K562 (cell line): ENCODE measurements around the gene RPN1. TPM values are rescaled to one million over a fixed set of nuclear protein-coding genes. Genes with fewer than 3 reads are reported as not detected.

Experiments
- ATAC-seq: fragments of 200-7000 bp; cut with Tn5 transposase; 3 replicates; pipeline ENCODE4 v1.9.1; 2020; ENCODE audit warnings: moderate library complexity
- BruUV-seq: library from RNA; stranded (reverse); fragments of 400-500 nt; replicated peaks from 2 replicates; lab custom pipeline; 2021; lab: Mats Ljungman, UMichigan
- CTCF ChIA-PET: fragments of 300-600 bp; formaldehyde crosslinking; extraction: SDS; loops from one replicate; lab custom pipeline; 2021; ENCODE audit warnings: low intra/inter-chr PET ratio; lab: Yijun Ruan, JAX
- POLR2A ChIA-PET: fragments of 300-600, 350-650 bp; sonication (Branson Sonifier 250); formaldehyde crosslinking; extraction: SDS; loops from one replicate; lab custom pipeline; 2021; ENCODE audit warnings: antibody characterized with exemption, inconsistent platforms; lab: Yijun Ruan, JAX
- DNase-seq, 4 experiments: peaks; one replicate each; pipeline versions ENCODE4 v3.0.0 to v3.0.0-alpha.2; 2011 to 2018; ENCODE audit warnings: low spot score in 3 of 4, mixed read lengths in 3 of 4; ENCODE audit errors: extremely low read depth in 1 of 4
- FAIRE-seq: peaks from 2 replicates; lab custom pipeline; 2011; peaks lifted over from hg19 to GRCh38; lab: Jason Lieb, UNC
- H2AFZ ChIP-seq: 2 replicates; pipeline ENCODE4 v1.6.0; 2011; ENCODE audit warnings: low read depth, low read length, control low read depth, inconsistent platforms
- H3K27ac ChIP-seq: fragments of 200-600 bp; 3 replicates; pipeline ENCODE4 v1.8.0; 2011; ENCODE audit warnings: low read depth, mild to moderate bottlenecking, control low read depth, inconsistent platforms, low read length, moderate library complexity, mixed read lengths; ENCODE audit errors: extremely low read depth
- H3K27me3 ChIP-seq, 2 experiments: fragments of 300-600 bp in 1 of 2; 2 replicates in 1 of 2; 3 replicates in 1 of 2; pipeline versions ENCODE4 v1.6.0 to v1.8.0; 2011; ENCODE audit warnings: inconsistent platforms in 2 of 2, low read length in 2 of 2, mild to moderate bottlenecking in 1 of 2, mixed read lengths in 1 of 2, moderate library complexity in 1 of 2; ENCODE audit not compliant: control insufficient read depth in 2 of 2, insufficient read depth in 2 of 2
- H3K36me3 ChIP-seq: fragments of 300-600 bp; 3 replicates; pipeline ENCODE4 v1.8.0; 2011; ENCODE audit warnings: mild to moderate bottlenecking, low read length, inconsistent platforms; ENCODE audit not compliant: control insufficient read depth, insufficient read depth
- H3K4me1 ChIP-seq, 2 experiments: fragments of 200-600 bp in 1 of 2; replicated peaks in 1 of 2; 2 replicates in 1 of 2; 3 replicates in 1 of 2; pipeline versions ENCODE4 v1.5.1 to v1.8.0; 2011; ENCODE audit warnings: inconsistent platforms in 2 of 2, low read length in 2 of 2, mild to moderate bottlenecking in 1 of 2, mixed read lengths in 1 of 2, moderate library complexity in 1 of 2; ENCODE audit not compliant: control insufficient read depth in 2 of 2, insufficient read depth in 2 of 2
- H3K4me2 ChIP-seq: 2 replicates; pipeline ENCODE4 v1.6.1; 2011; ENCODE audit warnings: low read length, control low read depth, inconsistent platforms, mixed read lengths; ENCODE audit not compliant: insufficient read depth
- H3K4me3 ChIP-seq: fragments of 200-600 bp; sonication (generic), shearing (Covaris generic); 2 replicates; pipeline ENCODE4 v1.5.1; 2016; ENCODE audit warnings: control low read depth, inconsistent platforms
- H3K79me2 ChIP-seq: fragments of 200-600 bp; 3 replicates; pipeline ENCODE4 v1.8.0; 2011; ENCODE audit warnings: low read length, inconsistent platforms; ENCODE audit not compliant: control insufficient read depth, insufficient read depth
- H3K9ac ChIP-seq, 2 experiments: 2 replicates each; pipeline versions ENCODE4 v1.6.0 to v1.6.1; 2011; ENCODE audit warnings: low read depth in 2 of 2, low read length in 2 of 2, control low read depth in 1 of 2, inconsistent platforms in 1 of 2, mild to moderate bottlenecking in 1 of 2, mixed read lengths in 1 of 2; ENCODE audit not compliant: insufficient read depth in 1 of 2
- H3K9me1 ChIP-seq: one replicate; pipeline ENCODE4 v1.6.0; 2011; ENCODE audit warnings: inconsistent platforms, mild to moderate bottlenecking, low read length, moderate library complexity; ENCODE audit not compliant: control insufficient read depth, insufficient read depth
- H3K9me3 ChIP-seq: replicated peaks from 2 replicates; pipeline ENCODE4 v1.5.1; 2011; ENCODE audit warnings: low read depth, low read length, inconsistent platforms; ENCODE audit not compliant: control insufficient read depth, insufficient read depth
- H4K20me1 ChIP-seq: replicated peaks from 2 replicates; pipeline ENCODE4 v1.6.1; 2011; ENCODE audit warnings: low read length, inconsistent platforms, mixed read lengths; ENCODE audit not compliant: control insufficient read depth, insufficient read depth
- ARID2 ChIP-seq: fragments of 450-650 bp; IDR thresholded peaks from 2 replicates; pipeline ENCODE4 v1.6.1; 2017; ENCODE audit warnings: antibody characterized with exemption, mild to moderate bottlenecking
- ETV5 ChIP-seq: sonication (generic); formaldehyde crosslinking; IDR thresholded peaks from 2 replicates; pipeline ENCODE4 v1.4.0; 2020; ENCODE audit warnings: low read depth, mild to moderate bottlenecking, missing genetic modification reagents
- GATAD2B ChIP-seq: fragments of 450-650 bp; IDR thresholded peaks from 2 replicates; pipeline ENCODE4 v1.6.1; 2017; ENCODE audit warnings: mild to moderate bottlenecking, borderline replicate concordance
- MEF2D ChIP-seq: conservative IDR thresholded peaks from 2 replicates; pipeline ENCODE4 v1.6.1; 2016; ENCODE audit warnings: low read depth, missing genetic modification characterization, missing compliant biosample characterization
- NR1H2 ChIP-seq: sonication (generic); formaldehyde crosslinking; IDR thresholded peaks from 2 replicates; pipeline ENCODE4 v1.4.0; 2020; ENCODE audit warnings: mild to moderate bottlenecking, missing genetic modification reagents
- RCOR1 ChIP-seq, 2 experiments: IDR thresholded peaks; 2 replicates each; pipeline ENCODE4 v1.6.1; 2012; ENCODE audit warnings: low read depth in 2 of 2, low read length in 2 of 2, borderline replicate concordance in 1 of 2, improper control_type of control experiment in 1 of 2
- WHSC1 ChIP-seq: IDR thresholded peaks from one replicate; pipeline ENCODE4 v1.6.1; 2012; ENCODE audit warnings: low read length, control low read depth, inconsistent platforms
- ZNF197 ChIP-seq: fragments of 200-800 bp; sonication (Bioruptor generic); IDR thresholded peaks from 2 replicates; pipeline ENCODE4 v1.6.1; 2016; ENCODE audit warnings: low read depth, missing genetic modification characterization, missing compliant biosample characterization
- WGBS: fragments of 100-300 bp; shearing (Covaris generic); methylation state at CpG from one replicate; pipeline ENCODE4 v1.1.6; 2016; ENCODE audit warnings: low coverage, mixed read lengths; ENCODE audit not compliant: insufficient coverage; ENCODE audit errors: missing lambda C conversion rate; 5-methylcytosine and 5-hydroxymethylcytosine counted together
- in situ Hi-C: fragments of 300-500 bp; cut with MboI; formaldehyde crosslinking; loops from 4 replicates; pipeline ENCODE4 v1.15.0; 2018; ENCODE audit warnings: inconsistent platforms, mixed read lengths
- intact Hi-C: fragments of 100-400 bp; cut with micrococcal nuclease; formaldehyde crosslinking; loops from 2 replicates; pipeline ENCODE4 v1.14.2; 2022
- polyA plus RNA-seq, 8 experiments: library from polyadenylated mRNA; depleted of rRNA in 4 of 8; stranded (reverse) in 5 of 8; unstranded in 3 of 8; fragments of >200 nt; fragmentation: Nextera tagmentation in 2 of 8; fragmentation: Illumina TruSeq in 1 of 8; extraction: Ambion mirVana in 2 of 8; extraction: Trizol in 1 of 8; gene quantifications; 2 replicates each; pipeline versions ENCODE4 v1.2.1 to v1.2.3, GENCODE V29; 2011 to 2014; ENCODE audit warnings: inconsistent platforms in 1 of 8, missing spikeins in 1 of 8
- total RNA-seq, 7 experiments: library from RNA; depleted of rRNA in 6 of 7; stranded (reverse); fragments of >200 nt in 6 of 7; fragmentation: Illumina TruSeq in 2 of 7; extraction: Trizol in 2 of 7; gene quantifications; 2 replicates each; pipeline versions ENCODE4 v1.2.1 to v1.2.3, GENCODE V29; 2011 to 2021; ENCODE audit warnings: low replicate concordance in 1 of 7
- TF ChIP-seq, protein P1 (sequence below): fragments of 450-650 bp; conservative IDR thresholded peaks from 2 replicates; pipeline ENCODE4 v1.6.1; 2016; ENCODE audit warnings: missing genetic modification characterization, low read depth, mild to moderate bottlenecking, control low read depth, missing compliant biosample characterization

Gene RPN1
- total and polyA plus RNA-seq, 9 of the 15 experiments (the other 6 are each of a cell fraction or from before 2014, with no cell fraction given) = 39.5 to 300 (median 148) TPM

DNA sequence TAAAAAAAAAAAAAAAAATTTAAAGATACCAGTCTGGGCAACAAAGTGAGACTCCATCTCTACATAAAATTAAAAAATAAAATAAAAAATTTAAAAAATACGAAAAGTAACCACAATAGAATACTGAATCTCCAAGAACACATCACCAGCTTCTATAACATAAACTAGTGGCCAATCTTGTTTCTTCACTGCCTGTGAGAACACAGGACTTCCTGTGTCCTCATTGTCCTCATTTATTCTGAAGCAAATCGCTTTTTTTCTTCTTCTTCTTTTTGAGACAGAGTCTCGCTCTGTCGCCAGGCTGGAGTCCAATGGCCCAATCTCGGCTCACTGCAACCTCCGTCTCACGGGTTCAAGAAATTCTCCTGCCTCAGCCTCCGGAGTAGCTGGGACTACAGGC is 46.7 kb upstream of the RPN1 start:
- H3K9me1 ChIP-seq = no peaks in the 10 kb centered on the region
- DNase-seq (no peak), ATAC-seq (no peak), FAIRE-seq (no peak)
- H3K4me1 ChIP-seq = no peaks in the 10 kb centered on the region
- 76% methylated on average over 6 of the region's 8 CpGs for WGBS
- H3K9me3 ChIP-seq = no peaks in the 10 kb centered on the region
- no peaks in the 10 kb centered on the region for H3K36me3 ChIP-seq
- H2AFZ ChIP-seq = no peak overlapping the region
- no TSS peak for BruUV-seq
- no peak overlapping the region for H3K4me2 ChIP-seq
- H3K27me3 ChIP-seq = no peaks in the 10 kb centered on the region
- H3K9ac ChIP-seq = no peak overlapping the region
- in situ Hi-C loops (no loop called here), intact Hi-C loops (no loop called here)
- CTCF ChIA-PET = no interaction called here
- TF ChIP-seq ZNF197 (CRISPR knock-in tag) (no peak), MEF2D (tag) (no peak), GATAD2B (no peak), ARID2 (no peak), ETV5 (CRISPR knock-in tag) (no peak), RCOR1 (IDR thresholded peaks at IDR 0.05; ENCODE audit: borderline replicate concordance in 1 of 2, low read depth in 2 of 2, low read length in 2 of 2) (no peak), WHSC1 (no peak), NR1H2 (CRISPR knock-in tag) (no peak)
- TF ChIP-seq, protein P1, sequence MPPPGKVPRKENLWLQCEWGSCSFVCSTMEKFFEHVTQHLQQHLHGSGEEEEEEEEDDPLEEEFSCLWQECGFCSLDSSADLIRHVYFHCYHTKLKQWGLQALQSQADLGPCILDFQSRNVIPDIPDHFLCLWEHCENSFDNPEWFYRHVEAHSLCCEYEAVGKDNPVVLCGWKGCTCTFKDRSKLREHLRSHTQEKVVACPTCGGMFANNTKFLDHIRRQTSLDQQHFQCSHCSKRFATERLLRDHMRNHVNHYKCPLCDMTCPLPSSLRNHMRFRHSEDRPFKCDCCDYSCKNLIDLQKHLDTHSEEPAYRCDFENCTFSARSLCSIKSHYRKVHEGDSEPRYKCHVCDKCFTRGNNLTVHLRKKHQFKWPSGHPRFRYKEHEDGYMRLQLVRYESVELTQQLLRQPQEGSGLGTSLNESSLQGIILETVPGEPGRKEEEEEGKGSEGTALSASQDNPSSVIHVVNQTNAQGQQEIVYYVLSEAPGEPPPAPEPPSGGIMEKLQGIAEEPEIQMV (tag) = no peak
- no peaks in the 10 kb centered on the region for H4K20me1 ChIP-seq
- no peak overlapping the region for H3K27ac ChIP-seq
- H3K79me2 ChIP-seq = no peaks in the 10 kb centered on the region
- POLR2A ChIA-PET = interaction anchor here (0.5 kb wide), 1 partner anchor 24 kb away, joined by 3 read pairs; no protein-coding TSS in a partner anchor
- no peak overlapping the region for H3K4me3 ChIP-seq
